Activated CD8-positive, alpha-beta memory T cell treated with anti-CD3 and anti-CD28 coated beads for 1 hour (primary cell): ENCODE results near the gene PROS1.
"Not testable (repeated sequence)": the region's sequence is repeated elsewhere in the genome, so short reads cannot be mapped to it uniquely, and the experiment has no call there.

Source experiments
- DNase-seq, 2 donors: peaks; one replicate each; pipeline ENCODE4 v3.0.0-alpha.2; 2020; ENCODE audit warnings: low read depth in 1 of 2; ENCODE audit errors: extremely low read depth in 1 of 2

Gene PROS1

GRCh38 chr3:93979850-93980676 is 6.4 kb upstream of the PROS1 start, which contains the start of gene ARL13B:
Gene ARL13B (plus strand): TSS chr3:93980155. CDS start chr3:93980424, 269 bp downstream.
- peak; percentile 86 to 88 for DNase-seq

GRCh38 chr3:93969997-93970396 is 3.7 kb downstream of the PROS1 start:
- no peak for DNase-seq

GRCh38 chr3:93969443-93969842 is 4.3 kb downstream of the PROS1 start:
- no peak for DNase-seq

- DNase-seq = not testable (repeated sequence)
These were observed 8.6 kb downstream of the PROS1 start for GRCh38 chr3:93965106-93965505.

GRCh38 chr3:93962798-93963197 is 10.9 kb downstream of the PROS1 start:
- DNase-seq = no peak

GRCh38 chr3:93961489-93961888 is 12.2 kb downstream of the PROS1 start:
- no peak for DNase-seq

- DNase-seq = no peak
These were observed 12.7 kb downstream of the PROS1 start for GRCh38 chr3:93961026-93961425.

GRCh38 chr3:93949958-93950357 is 23.7 kb downstream of the PROS1 start:
- DNase-seq = not testable (repeated sequence)

- not testable (repeated sequence) for DNase-seq
These were observed 36.2 kb downstream of the PROS1 start for GRCh38 chr3:93937485-93937884.

GRCh38 chr3:93936549-93936948 is 37.1 kb downstream of the PROS1 start:
- DNase-seq = no peak

- DNase-seq = no peak
These were observed 39.2 kb downstream of the PROS1 start for GRCh38 chr3:93934366-93935046.

- no peak for DNase-seq
These were observed 42.0 kb downstream of the PROS1 start for GRCh38 chr3:93931597-93932229.

GRCh38 chr3:93930041-93930440 is 43.7 kb downstream of the PROS1 start:
- no peak for DNase-seq

- DNase-seq = no peak
These were observed 46.9 kb downstream of the PROS1 start for GRCh38 chr3:93926789-93927188.

- DNase-seq = no peak
These were observed 49.2 kb downstream of the PROS1 start for GRCh38 chr3:93924491-93924890.

- DNase-seq = no peak
These were observed 50.7 kb downstream of the PROS1 start for GRCh38 chr3:93923006-93923405.

- DNase-seq = not testable (repeated sequence)
These were observed 56.1 kb downstream of the PROS1 start for GRCh38 chr3:93917546-93918029.

- not testable (repeated sequence) for DNase-seq
These were observed 60.1 kb downstream of the PROS1 start for GRCh38 chr3:93913623-93914022.

- no peak for DNase-seq
These were observed 62.5 kb downstream of the PROS1 start for GRCh38 chr3:93911206-93911605.

- DNase-seq = no peak
These were observed 63.6 kb downstream of the PROS1 start for GRCh38 chr3:93910097-93910496.

- DNase-seq = no peak
These were observed 66.6 kb downstream of the PROS1 start for GRCh38 chr3:93907132-93907531.
